NCI-H1105 treated with DMSO at 0.1 percent for 48 hours (cell line): ENCODE results near the gene ATP11C.
"Not testable (repeated sequence)": the region's sequence is repeated elsewhere in the genome, so short reads cannot be mapped to it uniquely, and the experiment has no call there.

Experiments
- DNase-seq: peaks from one replicate; lab custom pipeline; 2025; lab: John Stamatoyannopoulos, UW

Gene ATP11C

DNA sequence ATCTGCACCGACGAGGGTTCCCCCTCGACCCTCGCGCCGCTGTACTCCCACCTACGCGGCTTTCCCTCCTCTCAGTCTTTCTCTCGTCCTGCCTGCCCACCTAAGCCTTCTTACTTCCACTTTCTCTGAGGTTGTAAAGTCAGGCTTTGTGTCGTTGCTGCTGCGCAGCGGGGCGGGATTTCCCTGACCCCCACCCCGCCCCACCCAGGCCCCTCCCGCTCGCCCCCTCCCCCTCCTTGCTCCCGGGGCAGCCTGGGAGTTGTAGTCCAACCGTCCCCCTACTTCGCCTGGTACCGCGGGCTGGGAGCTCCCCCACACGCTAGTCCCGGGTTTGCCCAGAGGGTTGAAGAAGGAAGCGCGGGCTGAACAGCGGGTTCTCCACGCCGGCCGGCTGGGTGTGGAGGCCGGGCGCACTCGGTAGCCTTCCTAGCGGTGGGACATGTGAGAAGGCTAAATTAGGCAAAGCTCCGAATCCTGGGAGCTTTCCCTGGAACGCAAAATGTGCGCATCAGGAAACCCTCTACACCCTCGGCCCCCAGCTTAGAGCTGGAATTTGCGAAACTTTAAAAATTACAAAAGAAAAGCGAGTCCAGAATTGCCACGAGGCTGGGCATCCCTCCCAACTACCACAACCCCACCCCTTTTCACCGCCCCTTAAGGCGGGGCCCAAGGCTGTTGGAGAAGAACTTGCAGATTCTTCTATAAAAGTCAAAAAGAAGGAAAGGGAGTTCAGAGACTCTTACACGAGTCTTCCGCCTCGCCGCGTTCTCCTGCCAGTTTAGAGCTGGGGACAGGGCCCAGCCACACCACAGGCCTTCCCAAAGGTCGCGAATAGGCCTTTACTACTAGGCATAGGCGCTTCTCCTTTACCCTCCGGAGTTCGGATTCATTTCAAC, at the start of gene ATP11C:
Gene ATP11C (minus strand): TSS at position 153 of the 896 bp plus-strand sequence. CDS start 1,011 bp downstream, outside the sequence.
- peak; percentile 48 for DNase-seq

DNA sequence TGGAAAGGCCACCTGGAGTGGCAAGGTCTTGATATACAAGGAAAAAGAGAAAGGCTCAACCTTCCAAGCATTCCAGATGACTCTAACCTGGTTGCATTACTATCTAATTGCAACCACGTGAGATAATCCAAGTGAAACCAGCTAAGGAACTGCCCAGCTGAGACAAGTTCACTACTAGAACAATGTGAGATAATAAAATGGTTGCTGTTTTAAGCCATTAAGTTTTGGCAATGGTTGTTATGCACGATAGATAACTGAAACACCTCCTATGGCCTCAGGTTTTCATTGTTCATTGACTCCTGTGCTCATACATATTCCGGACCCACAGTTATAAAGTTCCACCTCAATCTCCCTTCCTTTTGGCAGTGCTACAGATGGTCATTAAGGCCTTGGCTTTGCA, 41.6 kb upstream of the ATP11C start:
- DNase-seq = no peak

DNA sequence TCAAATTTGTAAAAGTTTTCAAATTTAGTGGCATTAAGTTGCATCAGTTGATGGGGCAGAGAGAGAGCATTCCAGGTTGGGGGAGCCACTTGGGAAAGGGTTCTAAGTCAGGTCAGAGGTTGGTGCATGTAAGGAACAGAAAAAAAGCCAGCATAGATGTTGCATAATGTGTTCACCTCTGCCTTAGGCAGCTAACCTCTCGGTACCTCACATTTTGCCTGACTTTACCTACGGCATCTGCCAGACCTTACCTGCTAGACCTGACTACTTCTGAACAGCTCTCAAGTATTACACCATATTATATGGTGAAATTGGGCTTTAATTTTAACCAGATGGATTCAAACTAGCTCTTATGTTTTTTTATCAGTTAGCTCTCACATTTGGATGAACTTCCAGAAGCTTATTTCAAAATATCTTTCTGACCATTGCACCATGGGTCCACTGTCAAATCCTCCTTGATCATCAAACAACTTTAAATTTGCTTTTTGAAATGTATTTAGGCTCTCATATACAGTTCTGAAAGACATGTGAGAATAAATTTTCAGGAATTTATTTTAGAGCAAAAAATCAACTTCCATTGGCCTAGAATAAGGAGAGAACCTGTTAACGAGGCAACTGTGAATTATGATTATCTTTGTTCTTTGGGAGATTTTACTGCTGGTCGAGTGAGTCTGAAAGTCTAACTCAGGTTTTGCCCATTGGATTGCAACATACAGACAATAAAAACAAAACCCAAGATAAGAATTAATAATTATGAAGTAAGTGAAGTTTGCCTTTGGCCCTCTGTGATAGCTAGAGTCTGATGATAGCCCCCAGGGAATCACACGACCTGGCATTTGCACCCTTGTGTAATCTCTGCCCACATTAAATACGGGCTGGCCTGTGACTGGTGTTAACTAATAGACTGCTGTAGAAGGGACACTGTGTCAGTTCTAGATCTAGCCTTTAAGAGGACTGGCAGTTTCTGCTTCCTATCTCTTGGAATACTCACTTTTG, 40.1 kb upstream of the ATP11C start:
- DNase-seq = no peak

DNA sequence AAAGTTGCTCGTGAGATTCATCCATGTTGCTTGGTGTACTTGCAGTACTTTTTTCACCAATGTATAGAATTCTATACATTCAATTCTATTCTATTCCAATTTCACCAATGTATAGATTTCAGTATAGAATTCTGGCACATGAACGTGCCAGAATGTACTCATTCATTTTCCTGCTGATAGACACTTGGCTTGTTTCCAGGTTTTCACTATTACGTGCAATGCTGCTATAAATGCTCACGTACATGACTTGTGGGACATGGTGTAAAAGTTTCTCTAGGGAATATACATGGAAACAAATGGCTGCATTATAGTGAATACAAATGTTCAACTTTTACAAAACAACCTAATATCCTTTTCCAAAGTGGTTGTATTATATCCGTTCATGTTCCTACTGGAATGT, 39.3 kb upstream of the ATP11C start:
- no peak for DNase-seq

DNA sequence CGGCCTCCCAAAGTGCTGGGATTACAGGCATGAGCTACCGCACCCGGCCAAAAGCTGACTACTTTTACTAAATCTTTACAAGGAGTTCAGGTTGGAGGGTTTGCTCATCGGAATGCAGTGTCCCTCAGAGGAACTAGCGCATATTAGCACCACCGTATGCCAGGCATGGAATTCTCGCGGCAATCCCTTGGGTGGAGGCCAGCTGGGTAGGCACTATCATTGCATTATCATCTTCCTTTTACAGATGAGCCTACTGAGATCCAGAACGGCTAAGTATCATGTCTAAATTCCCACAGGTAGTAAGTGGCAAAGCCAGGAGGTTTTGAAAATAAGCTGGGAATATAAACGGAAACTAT, 38.5 kb upstream of the ATP11C start:
- no peak for DNase-seq

DNA sequence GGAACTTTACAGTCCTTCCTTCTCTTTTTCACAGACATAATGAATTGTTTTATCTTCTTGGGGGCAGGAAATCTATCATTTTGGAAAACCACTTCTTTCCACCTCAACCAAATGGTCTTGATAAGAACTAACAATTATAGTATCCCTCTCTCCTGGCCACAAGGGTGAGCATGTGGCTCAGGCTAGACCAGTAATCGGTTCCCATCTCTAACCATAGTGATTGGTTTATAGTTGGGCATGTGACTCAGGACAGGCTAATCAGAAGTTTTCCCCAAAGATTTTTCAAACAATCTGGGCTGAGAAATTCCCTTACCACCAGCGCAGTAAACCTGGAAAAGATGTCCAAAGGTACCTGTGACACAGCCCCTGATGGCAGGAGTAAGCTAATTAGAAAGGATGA, 36.4 kb upstream of the ATP11C start:
- no peak for DNase-seq

DNA sequence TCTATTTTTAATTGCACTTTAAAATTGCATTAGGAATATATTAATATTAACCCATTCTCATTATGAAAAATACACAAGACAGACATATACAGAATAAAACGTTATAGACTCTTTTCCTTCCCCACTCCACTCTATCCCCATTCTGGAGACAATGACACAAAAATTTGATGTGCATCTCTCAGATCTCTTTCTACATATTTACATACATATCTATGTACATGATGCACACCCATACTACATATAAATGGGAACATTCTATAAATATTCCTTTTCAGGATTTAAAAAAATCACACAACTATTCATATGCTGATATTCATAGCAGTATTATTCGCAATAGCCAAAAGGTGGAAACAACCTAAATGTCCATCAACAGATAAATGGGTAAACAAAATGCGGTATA, 34.9 kb upstream of the ATP11C start:
- no peak for DNase-seq

DNA sequence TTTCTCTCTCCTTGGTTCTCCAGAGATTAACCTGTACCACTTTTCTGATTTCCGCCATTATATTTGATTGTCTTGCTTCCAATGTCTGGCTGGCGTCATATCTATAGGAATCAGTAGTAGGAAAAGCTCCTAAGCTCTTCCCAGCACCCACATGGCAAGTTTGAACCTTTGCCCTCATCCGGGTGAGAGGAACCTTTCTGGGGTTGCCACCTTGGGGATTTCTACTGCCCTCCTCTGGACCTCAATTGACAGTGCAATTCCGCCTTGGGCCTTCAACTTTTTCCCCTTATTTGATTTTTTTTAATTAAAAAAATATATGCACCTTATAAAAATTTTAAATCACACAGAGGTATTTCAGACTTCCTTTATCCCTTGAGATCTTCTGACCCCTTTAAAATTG, 34.4 kb upstream of the ATP11C start:
- DNase-seq = no peak

DNA sequence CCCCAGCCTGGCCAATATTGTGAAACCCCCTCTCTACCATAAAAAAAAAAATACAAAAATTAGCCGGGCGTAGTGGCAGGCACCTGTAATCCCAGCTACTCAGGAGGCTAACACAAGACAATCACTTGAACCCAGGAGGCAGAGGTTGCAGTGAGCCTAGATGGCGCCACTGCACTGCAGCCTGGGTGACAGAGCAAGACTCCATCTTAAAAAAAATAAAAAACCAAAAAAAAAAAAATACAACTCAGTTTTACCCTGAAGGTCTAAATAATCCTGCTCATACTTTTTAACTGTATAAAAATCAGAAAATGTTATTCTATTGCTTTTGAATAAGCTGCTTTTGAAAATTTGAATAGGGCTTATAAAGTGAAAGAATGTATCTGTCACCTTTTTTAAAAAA, 33.3 kb upstream of the ATP11C start:
- not testable (repeated sequence) for DNase-seq

DNA sequence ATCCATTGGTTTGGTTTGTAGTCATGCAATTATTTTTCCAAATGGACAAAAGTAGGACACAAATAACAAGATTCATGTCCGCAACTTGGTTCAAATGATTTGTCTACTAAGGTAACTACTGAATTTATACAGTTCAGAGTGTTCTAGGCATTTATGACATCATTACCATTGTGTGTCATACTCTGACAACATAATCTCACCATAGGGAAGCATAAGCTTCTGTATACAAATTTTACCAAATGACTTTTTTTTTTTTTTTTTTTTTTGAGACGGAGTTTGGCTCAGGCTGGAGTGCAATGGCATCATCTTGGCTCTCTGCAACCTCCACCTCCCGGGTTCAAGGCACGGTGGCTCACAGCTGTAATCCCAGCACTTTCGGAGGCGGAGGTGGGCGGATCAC, 32.6 kb upstream of the ATP11C start, which contains the start of gene CXorf66:
Gene CXorf66 (minus strand): TSS at position 101 of the 400 bp plus-strand sequence. CDS start 25 bp downstream, at position 76.
- no peak for DNase-seq

DNA sequence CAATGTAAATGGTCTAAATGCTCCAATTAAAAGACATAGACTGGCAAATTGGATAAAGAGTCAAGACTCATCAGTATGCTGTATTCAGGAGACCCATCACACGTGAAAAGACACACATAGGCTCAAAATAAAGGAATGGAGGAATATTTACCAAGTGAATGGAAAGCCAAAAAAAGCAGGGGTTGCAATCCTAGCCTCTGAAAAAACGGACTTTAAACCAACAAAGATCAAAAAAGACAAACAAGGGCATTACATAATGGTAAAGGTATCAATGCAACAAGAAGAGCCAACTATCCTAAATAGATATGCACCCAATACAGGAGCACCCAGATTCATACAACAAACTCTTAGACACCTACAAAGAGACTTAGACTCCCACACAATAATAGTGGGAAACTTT, 28.2 kb upstream of the ATP11C start:
- not testable (repeated sequence) for DNase-seq

DNA sequence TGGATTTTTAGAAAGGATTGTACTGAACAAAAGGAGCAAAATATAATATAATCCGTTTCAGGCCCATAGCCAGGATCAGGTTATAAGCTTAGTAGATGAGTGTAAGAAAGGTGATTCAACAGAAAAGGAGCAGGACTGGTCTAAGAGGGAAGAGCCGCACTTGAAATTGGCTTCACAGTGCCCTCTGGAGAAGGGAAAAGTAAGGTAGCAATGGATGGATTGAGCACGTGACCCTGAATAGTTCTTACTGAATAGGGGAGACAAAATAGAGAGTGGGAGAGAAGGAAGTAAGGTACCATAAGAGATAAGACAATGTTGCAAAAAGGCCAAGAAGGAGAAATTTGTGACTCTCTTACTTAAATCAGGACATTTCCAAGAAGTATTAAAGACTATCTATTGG, 16.9 kb upstream of the ATP11C start:
- no peak for DNase-seq

DNA sequence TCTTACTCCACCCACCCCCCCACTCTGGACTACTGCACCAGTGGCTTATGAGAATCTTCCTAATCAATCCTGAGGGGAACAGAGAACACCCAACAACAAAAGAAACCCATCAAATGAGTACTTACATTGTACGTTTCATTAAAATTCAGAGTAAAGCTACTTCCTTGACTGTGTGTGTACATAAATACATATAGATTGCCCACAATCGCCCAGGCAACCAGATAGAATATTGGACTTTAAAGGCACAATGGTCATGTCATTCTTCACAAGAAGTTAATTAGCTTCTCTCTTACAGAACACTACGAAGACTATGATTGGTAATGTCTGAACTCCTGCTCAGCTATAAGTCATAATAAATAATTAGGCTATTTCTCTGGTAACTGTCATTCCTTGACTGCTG, 12.2 kb upstream of the ATP11C start:
- DNase-seq = no peak

DNA sequence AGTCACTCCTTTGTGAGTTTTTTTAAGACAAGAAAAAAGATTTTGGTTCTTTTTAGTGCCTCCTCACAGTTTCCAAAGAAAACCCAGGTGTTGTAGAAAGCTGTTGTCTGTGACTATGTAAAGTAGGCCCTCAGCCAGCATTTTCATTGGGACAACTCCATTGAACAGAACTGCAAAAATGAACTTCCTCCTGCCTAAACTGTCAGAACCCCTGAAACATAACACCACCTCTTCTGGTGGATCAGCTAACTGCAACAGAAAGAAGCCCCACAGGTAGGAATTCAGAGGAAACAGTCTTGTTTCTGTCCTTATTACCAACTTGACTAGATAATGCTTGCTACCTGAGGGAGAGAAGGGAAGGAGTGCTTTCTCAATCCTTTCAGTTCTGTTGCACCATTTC, 3.4 kb upstream of the ATP11C start:
- no peak for DNase-seq

DNA sequence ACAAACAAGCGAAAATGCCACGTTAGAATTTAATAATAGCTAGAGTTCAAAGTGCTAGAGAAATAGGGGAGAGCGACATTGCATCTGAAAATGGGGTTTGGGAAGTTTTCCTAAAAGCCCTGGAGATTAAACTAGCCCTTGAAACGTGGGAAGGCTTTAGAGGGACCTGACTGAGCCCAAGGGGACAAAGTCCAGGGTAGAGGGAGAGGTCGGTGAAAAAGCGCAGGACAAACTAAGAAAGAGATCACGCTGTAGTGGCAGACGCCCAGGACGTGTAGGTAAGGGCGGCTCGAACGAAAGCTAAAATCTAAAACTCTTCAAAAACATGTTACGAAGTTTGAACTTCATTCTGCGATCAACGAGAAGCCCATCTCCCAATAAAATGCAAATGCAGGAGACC, 1.1 kb upstream of the ATP11C start:
- no peak for DNase-seq

DNA sequence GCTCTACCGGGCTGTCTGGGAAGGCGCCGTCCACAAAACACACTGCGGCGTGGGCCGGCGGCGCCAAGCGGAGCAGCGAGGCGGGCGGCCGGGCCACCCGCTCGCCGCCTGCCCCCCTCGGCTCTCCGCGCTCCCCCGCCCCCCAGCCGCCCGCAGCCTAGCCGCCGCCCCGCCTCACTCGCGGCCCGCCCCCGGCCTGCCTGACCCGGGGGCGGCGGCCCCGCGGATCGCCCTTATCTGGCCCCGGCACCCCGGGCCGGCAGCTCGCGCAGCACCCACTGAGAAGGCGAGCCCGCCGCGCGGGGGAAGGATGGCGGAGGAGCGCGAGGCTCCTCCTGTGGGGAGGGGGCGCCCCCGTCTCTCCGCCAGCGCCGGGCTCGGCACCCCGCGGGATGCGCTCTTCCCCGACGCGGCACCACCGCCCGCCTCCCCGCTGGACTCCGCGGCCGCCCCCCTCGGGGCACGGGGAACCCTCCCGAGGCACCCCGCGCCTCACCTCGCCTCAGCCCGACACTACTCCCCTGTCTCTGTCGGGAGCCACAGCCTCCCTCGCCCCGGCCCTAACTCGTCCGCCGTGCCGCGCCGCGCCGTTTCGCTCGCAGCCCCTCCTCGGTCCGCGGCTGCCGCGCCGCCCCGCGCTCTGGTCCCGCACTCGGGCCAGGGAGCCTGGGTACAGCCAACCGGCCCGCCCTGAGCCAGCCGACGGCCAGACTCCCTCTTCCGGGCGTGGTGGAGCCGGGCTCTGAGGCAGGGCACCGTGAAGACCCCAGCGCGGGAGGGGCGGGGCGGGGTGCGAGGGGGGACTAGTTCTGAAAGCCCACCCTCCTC, 566 bp downstream of the ATP11C start:
- peak; percentile 24 for DNase-seq

DNA sequence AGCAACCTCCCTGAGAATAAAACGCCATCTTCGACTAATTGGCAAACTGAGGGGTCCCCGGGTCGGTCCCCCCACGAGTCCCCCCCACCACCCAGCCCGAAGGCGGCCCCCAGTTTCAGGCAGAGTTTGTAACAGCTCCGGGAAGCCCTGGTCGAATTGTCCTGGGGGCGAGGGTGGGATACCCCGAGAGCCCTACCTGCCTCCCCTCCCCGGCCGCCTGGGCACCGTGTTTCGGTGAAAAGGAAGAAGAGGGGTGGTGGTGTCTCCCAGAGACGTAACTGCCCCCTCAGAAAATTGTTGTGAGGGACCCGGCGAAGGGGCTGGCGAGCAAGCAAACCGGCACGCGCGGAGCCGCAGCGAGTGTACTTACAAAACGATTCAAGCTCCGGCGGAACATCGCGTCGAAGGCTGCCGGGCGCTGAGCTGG, 1.2 kb downstream of the ATP11C start:
- peak; percentile 13 for DNase-seq

DNA sequence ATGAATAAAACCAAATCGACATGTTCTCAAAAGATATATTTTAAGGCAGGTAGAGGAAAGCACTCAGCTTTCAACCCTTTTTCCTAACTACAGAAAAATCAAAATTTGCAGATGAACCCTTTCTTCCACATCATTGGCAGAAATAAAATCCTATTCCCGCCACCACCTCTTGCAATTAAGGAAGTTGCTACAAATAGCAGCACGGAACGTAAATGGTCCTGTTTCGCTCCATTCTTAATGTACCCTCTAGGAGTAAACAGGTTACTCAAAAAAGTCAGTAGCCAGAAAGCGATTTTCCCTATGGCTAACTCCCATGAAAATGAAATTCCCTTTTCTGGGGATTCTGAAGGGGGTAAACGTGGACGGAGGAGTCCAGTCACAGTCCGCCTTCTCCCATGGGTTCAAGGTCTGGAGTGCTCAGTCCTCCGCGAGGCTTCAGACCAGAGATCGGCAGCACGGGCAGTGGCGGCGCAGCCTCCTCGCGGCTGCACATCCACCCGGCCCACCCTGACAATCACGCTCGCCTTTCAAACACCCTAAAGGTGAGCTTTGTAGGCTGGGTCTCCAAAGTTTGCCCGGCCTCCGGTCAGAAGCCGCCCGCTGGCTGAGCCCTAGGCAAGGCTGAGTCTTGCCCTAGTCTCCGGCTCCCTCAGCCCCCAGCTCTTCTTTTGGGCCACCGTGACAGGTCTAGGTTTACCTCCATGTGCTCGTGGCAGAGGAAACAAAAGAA, 1.8 kb downstream of the ATP11C start:
- no peak for DNase-seq

DNA sequence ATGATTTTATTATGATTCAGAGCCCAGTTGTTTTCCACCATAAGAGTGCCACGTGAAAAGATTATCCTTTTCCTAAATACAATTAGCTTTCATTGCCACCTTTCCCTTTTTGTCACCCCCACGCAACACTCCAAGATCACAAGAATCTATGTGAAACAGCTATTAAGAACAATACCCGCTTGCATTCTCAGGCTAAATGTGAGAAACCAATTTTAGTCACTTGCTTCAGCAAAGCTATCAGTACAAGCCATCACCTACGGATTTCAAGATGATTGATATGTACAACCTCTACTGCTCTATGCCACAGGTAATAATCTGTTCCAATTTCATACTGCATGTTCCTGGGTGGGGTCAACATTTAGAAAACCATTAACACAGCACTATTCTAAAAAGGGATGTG, 2.5 kb downstream of the ATP11C start:
- no peak for DNase-seq

DNA sequence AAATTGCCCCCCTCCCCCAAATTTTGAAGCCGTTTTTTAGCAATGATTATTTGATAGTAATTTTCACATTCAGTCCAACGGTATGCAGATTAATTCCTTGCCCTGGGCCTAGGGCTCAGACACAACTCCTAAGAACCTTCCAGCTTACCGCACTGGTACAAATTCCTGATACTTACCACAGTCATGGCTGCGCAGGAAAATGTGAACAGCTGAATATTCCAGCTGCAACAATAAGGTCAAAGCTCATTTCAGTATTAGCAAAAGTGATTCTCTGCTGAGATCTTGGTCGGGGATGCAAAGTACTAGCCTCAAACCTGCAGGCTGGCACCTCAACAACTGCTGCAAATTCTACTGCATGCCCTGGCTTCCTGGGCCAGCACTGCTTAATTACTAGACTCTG, 3.0 kb downstream of the ATP11C start:
- no peak for DNase-seq

DNA sequence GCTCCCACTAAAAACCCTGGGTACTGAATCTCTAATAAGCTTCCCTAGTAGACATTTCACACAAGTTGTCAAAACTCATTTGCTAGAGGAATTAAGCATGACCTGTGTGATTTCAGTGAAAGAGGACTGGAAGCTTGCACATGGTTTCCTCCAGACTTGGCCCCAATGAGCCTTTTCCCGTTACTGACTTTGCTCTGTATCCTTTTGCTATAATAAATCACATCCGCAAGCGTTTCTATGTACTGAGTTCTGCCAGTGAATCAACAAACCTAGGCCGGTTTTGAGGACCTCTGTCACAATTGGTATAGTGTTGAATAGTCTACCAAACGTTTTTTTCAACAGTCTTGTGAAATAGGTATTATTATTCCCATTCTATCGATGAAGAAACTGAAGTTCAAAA, 8.2 kb downstream of the ATP11C start:
- no peak for DNase-seq
